ENCODE data around the gene IFIT2. TPM values are rescaled to one million over a fixed set of nuclear protein-coding genes. Genes with fewer than 3 reads are reported as not detected.

Gene IFIT2
- total and polyA plus RNA-seq, 2 experiments from 2014 or later: 0.10 TPM; not detected in 1

GRCh38 chr10:89304925-89305324, 3.1 kb downstream of the IFIT2 start:
- DNase-seq (ENCODE audit: low spot score): no peak
- Histone ChIP-seq H3K4me3 (no peak overlapping the region), H3K36me3 (ENCODE audit: insufficient read depth) (no peaks in the 10 kb centered on the region), H3K79me2 (replicated peaks; ENCODE audit: insufficient read depth) (no peaks in the 10 kb centered on the region), H3K9me2 (ENCODE audit: insufficient read depth) (no peaks in the 10 kb centered on the region), H3K27ac (ENCODE audit: low read depth) (no peak overlapping the region), H3F3A (replicated peaks; ENCODE audit: low read depth) (no peaks in the 10 kb centered on the region), H4K20me1 (replicated peaks; ENCODE audit: insufficient read depth) (no peaks in the 10 kb centered on the region), H3K27me3 (ENCODE audit: insufficient read depth) (no peaks in the 10 kb centered on the region), H3K4me1 (ENCODE audit: insufficient read depth) (peaks cover 13% of the 10 kb centered on the region; the same call in 1 of the 2 replicates), H2AFZ (no peak overlapping the region), H3K4me2 (no peak overlapping the region)
- H3K36me3 Mint-ChIP-seq (ENCODE audit: low read depth): no peaks in the 10 kb centered on the region
- TF ChIP-seq REST (IDR thresholded peaks at IDR 0.05; ENCODE audit: unreplicated experiment) (no peak), CTCF (conservative IDR thresholded peaks at IDR 0.05; ENCODE audit: low read depth in 2 of 2) (no peak), EZH2phosphoT487 (IDR thresholded peaks at IDR 0.05; ENCODE audit: unreplicated experiment) (no peak), CREB1 (CRISPR knock-in tag; IDR thresholded peaks at IDR 0.05; ENCODE audit: low read depth) (no peak), ZNF331 (CRISPR knock-in tag; IDR thresholded peaks at IDR 0.05; ENCODE audit: low read depth) (no peak), POLR2AphosphoS5 (IDR thresholded peaks at IDR 0.05; ENCODE audit: low read depth) (no peak), ZNF114 (CRISPR knock-in tag; IDR thresholded peaks at IDR 0.05) (no peak), NANOG (IDR thresholded peaks at IDR 0.05; ENCODE audit: borderline replicate concordance) (no peak), ZNF462 (CRISPR knock-in tag; IDR thresholded peaks at IDR 0.05) (no peak), EZH2 (IDR thresholded peaks at IDR 0.05; ENCODE audit: low read depth, unreplicated experiment) (no peak), ETS1 (IDR thresholded peaks at IDR 0.05) (no peak), JUNB (IDR thresholded peaks at IDR 0.05; ENCODE audit: unreplicated experiment) (no peak), STAT1 (IDR thresholded peaks at IDR 0.05; ENCODE audit: unreplicated experiment) (no peak)
- no peak overlapping the region for H3K4me3 Mint-ChIP-seq
- no peak for ATAC-seq
- no peaks in the 10 kb centered on the region for H3K9me3 Mint-ChIP-seq
- H3K27ac Mint-ChIP-seq: no peak overlapping the region; the same call in 1 of the 2 replicates
- H3K4me1 Mint-ChIP-seq: peaks cover 24% of the 10 kb centered on the region
- H3K27me3 Mint-ChIP-seq (ENCODE audit: insufficient read depth, low read depth, poor library complexity): peaks cover 1% of the 10 kb centered on the region

Data from GM23338 (cell line).